HepG2 (cell line): ENCODE data around the gene AMN. TPM values are rescaled to one million over a fixed set of nuclear protein-coding genes. Genes with fewer than 3 reads are reported as not detected.

Source experiments
- AGO1 ChIP-seq: fragments of 200-400 bp; formaldehyde crosslinking; IDR thresholded peaks from 2 replicates; pipeline ENCODE4 v1.6.1; 2017; ENCODE audit warnings: mild to moderate bottlenecking, low read depth, low read length, moderate library complexity; ENCODE audit not compliant: poor library complexity, severe bottlenecking
- BCL6 ChIP-seq: IDR thresholded peaks from 2 replicates; pipeline ENCODE4 v1.6.1; 2016; ENCODE audit warnings: missing genetic modification reagents, missing compliant biosample characterization
- GFI1 ChIP-seq: sonication (generic); formaldehyde crosslinking; IDR thresholded peaks from 2 replicates; pipeline ENCODE4 v1.5.0; 2020; ENCODE audit warnings: missing genetic modification reagents, mild to moderate bottlenecking, borderline replicate concordance
- HMGA1 ChIP-seq: sonication (generic); formaldehyde crosslinking; conservative IDR thresholded peaks from 2 replicates; pipeline ENCODE4 v1.4.0; 2020; ENCODE audit warnings: missing genetic modification reagents
- JARID2 ChIP-seq: sonication (generic); formaldehyde crosslinking; IDR thresholded peaks from 2 replicates; pipeline ENCODE4 v1.8.1; 2023; ENCODE audit warnings: missing genetic modification reagents, inconsistent platforms; ENCODE audit not compliant: insufficient replicate concordance
- KAT2B ChIP-seq: fragments of 150-350 bp; IDR thresholded peaks from 2 replicates; pipeline ENCODE4 v1.6.1; 2014; ENCODE audit warnings: low read depth, low read length, borderline replicate concordance
- MBD4 ChIP-seq: IDR thresholded peaks from 2 replicates; pipeline ENCODE4 v1.6.1; 2012; ENCODE audit warnings: low read length, inconsistent platforms, borderline replicate concordance
- RFX5 ChIP-seq: IDR thresholded peaks from 2 replicates; pipeline ENCODE4 v1.6.1; 2011; ENCODE audit warnings: low read depth, low read length, improper control_type of control experiment
- STAG1 ChIP-seq: sonication (generic); formaldehyde crosslinking; IDR thresholded peaks from 2 replicates; pipeline ENCODE4 v1.4.0; 2020; ENCODE audit warnings: missing genetic modification reagents
- TAF1 ChIP-seq: sonication (generic); formaldehyde crosslinking; IDR thresholded peaks from 2 replicates; pipeline ENCODE4 v1.4.0; 2020; ENCODE audit warnings: missing genetic modification reagents
- TCF7L2 ChIP-seq: IDR thresholded peaks from 2 replicates; pipeline ENCODE4 v1.6.1; 2011; ENCODE audit warnings: mild to moderate bottlenecking, low read depth, low read length, moderate library complexity
- XRCC5 ChIP-seq: fragments of 200-400 bp; formaldehyde crosslinking; optimal IDR thresholded peaks from 2 replicates; pipeline ENCODE3; 2017; ENCODE audit warnings: mild to moderate bottlenecking, low read length
- YEATS2 ChIP-seq: sonication (generic); formaldehyde crosslinking; IDR thresholded peaks from 2 replicates; pipeline ENCODE4 v1.4.0; 2020; ENCODE audit warnings: missing genetic modification reagents, borderline replicate concordance
- ZBTB40 ChIP-seq, 2 experiments: fragments of 450-650 bp in 1 of 2; sonication (generic) in 1 of 2; formaldehyde crosslinking in 1 of 2; IDR thresholded peaks; 2 replicates each; pipeline versions ENCODE4 v1.6.1 to v1.8.0; 2016 to 2022; ENCODE audit warnings: antibody characterized with exemption in 1 of 2, mild to moderate bottlenecking in 1 of 2, missing genetic modification reagents in 1 of 2
- ZNF296 ChIP-seq: sonication (generic); formaldehyde crosslinking; conservative IDR thresholded peaks from 2 replicates; pipeline ENCODE4 v1.5.0; 2020; ENCODE audit warnings: mild to moderate bottlenecking, missing genetic modification reagents
- ZNF562 ChIP-seq: sonication (generic); formaldehyde crosslinking; IDR thresholded peaks from 2 replicates; pipeline ENCODE4 v1.8.0; 2022; ENCODE audit warnings: missing genetic modification reagents, borderline replicate concordance
- polyA plus RNA-seq, 8 experiments: library from polyadenylated mRNA; depleted of rRNA in 3 of 8; stranded (reverse) in 7 of 8; unstranded in 1 of 8; fragments of >200 nt; fragmentation: Illumina TruSeq in 4 of 8; extraction: Trizol in 4 of 8; gene quantifications; 2 replicates each; pipeline versions ENCODE4 v1.2.1 to v1.2.3, GENCODE V29; 2011 to 2016; ENCODE audit warnings: low read depth in 4 of 8, missing spikeins in 1 of 8, mixed read lengths in 1 of 8; ENCODE audit not compliant: insufficient read depth in 1 of 8
- total RNA-seq, 5 experiments: library from RNA; depleted of rRNA; stranded (reverse); fragments of >200 nt; fragmentation: Illumina TruSeq; extraction: Trizol; gene quantifications; 2 replicates each; pipeline ENCODE4 v1.2.3, GENCODE V29; 2016; ENCODE audit warnings: low read depth in 1 of 5
- TF ChIP-seq, protein P1 (sequence below): sonication (generic); formaldehyde crosslinking; IDR thresholded peaks from 2 replicates; pipeline ENCODE4 v1.4.0; 2020; ENCODE audit warnings: missing genetic modification reagents
- TF ChIP-seq, protein P2 (sequence below): sonication (generic); formaldehyde crosslinking; IDR thresholded peaks from 2 replicates; pipeline ENCODE4 v1.8.1; 2023; ENCODE audit warnings: missing genetic modification reagents, mild to moderate bottlenecking, borderline replicate concordance

The AMN gene
- total and polyA plus RNA-seq, 2 of the 13 experiments (the other 11 are each of a cell fraction or from before 2014, with no cell fraction given): 9.8 to 33.1 TPM

DNA sequence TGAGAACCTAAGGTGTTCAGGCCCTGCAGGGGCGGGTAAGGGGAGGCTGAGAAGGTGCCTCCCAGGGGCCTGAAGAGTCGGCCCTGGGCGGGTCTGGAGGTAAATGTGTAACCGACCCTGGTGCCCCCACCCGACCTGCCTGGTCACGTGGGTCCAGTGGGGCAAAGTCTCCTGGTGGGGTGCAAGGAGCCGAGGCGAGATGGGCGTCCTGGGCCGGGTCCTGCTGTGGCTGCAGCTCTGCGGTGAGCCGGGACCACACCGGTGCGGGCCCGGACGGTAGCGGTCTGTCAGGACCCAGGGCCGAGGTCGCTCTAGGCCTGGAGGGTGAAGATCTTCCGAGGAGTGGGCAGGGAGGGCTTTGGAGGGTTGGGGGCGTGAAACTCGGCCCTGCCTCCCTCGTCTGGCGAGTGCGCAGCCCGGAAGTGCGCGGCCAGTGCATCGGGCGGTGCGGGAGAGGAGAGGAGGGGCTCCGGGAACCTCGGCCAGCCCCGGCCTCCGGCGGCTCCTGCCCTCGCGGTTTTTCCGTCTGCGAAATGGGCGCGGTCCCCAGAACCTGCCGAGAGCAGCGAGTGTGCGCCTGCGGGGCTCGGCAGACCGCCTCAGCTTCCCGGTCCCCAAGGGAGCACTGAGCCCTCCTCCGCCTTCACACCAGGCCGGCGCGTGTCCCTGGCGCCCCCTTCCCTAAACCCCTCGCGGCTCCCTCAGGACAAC, at the start of gene AMN (continued):
- TF ChIP-seq XRCC5 (no peak), MBD4 (no peak), TAF1 (CRISPR knock-in tag) (peak; percentile 93), ZBTB40 (IDR thresholded peaks at IDR 0.05) (no peak), ZBTB40 (CRISPR knock-in tag; IDR thresholded peaks at IDR 0.05) (peak; percentile 45; the same call in 1 of the 2 replicates), STAG1 (CRISPR knock-in tag) (no peak; the same call in 1 of the 2 replicates), JARID2 (no peak), HMGA1 (no peak), TCF7L2 (no peak), GFI1 (CRISPR knock-in tag) (no peak; the same call in 1 of the 2 replicates), BCL6 (CRISPR knock-in tag) (peak; percentile 46), KAT2B (no peak), RFX5 (no peak), ZNF296 (peak; percentile 40; the same call in 1 of the 2 replicates), AGO1 (no peak), ZNF562 (CRISPR knock-in tag) (no peak), YEATS2 (CRISPR knock-in tag) (peak; percentile 64; the same call in 1 of the 2 replicates)
- TF ChIP-seq, protein P1, sequence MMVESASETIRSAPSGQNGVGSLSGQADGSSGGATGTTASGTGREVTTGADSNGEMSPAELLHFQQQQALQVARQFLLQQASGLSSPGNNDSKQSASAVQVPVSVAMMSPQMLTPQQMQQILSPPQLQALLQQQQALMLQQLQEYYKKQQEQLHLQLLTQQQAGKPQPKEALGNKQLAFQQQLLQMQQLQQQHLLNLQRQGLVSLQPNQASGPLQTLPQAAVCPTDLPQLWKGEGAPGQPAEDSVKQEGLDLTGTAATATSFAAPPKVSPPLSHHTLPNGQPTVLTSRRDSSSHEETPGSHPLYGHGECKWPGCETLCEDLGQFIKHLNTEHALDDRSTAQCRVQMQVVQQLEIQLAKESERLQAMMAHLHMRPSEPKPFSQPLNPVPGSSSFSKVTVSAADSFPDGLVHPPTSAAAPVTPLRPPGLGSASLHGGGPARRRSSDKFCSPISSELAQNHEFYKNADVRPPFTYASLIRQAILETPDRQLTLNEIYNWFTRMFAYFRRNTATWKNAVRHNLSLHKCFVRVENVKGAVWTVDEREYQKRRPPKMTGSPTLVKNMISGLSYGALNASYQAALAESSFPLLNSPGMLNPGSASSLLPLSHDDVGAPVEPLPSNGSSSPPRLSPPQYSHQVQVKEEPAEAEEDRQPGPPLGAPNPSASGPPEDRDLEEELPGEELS (CRISPR knock-in tag): peak; percentile 60; the same call in 1 of the 2 replicates
- TF ChIP-seq, protein P2, sequence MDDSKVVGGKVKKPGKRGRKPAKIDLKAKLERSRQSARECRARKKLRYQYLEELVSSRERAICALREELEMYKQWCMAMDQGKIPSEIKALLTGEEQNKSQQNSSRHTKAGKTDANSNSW (CRISPR knock-in tag): no peak
